IMR-90 (cell line): ENCODE measurements around the gene UGT1A3.

Experiments
- BHLHE40 ChIP-seq: fragments of 150-350 bp; IDR thresholded peaks from 2 replicates; pipeline ENCODE4 v1.6.1; 2016; ENCODE audit warnings: mild to moderate bottlenecking, low read depth, low read length
- CEBPB ChIP-seq: IDR thresholded peaks from 2 replicates; pipeline ENCODE4 v1.6.1; 2012; ENCODE audit warnings: low read depth, low read length, improper control_type of control experiment
- FOS ChIP-seq: fragments of 150-350 bp; IDR thresholded peaks from 2 replicates; pipeline ENCODE4 v1.6.1; 2016; ENCODE audit warnings: low read depth, low read length
- MAFK ChIP-seq: IDR thresholded peaks from 2 replicates; pipeline ENCODE4 v1.6.1; 2012; ENCODE audit warnings: low read depth, low read length, improper control_type of control experiment
- MAZ ChIP-seq: IDR thresholded peaks from 2 replicates; pipeline ENCODE4 v1.6.1; 2012; ENCODE audit warnings: low read depth, mild to moderate bottlenecking, low read length, improper control_type of control experiment, moderate library complexity, borderline replicate concordance
- MXI1 ChIP-seq: IDR thresholded peaks from 2 replicates; pipeline ENCODE4 v1.6.1; 2012; ENCODE audit warnings: low read depth, mild to moderate bottlenecking, low read length, moderate library complexity, borderline replicate concordance
- NFE2L2 ChIP-seq: fragments of 150-350 bp; IDR thresholded peaks from 2 replicates; pipeline ENCODE4 v1.6.1; 2016; ENCODE audit warnings: low read depth, mild to moderate bottlenecking, low read length
- POLR2A ChIP-seq: IDR thresholded peaks from 2 replicates; pipeline ENCODE4 v1.6.1; 2012; ENCODE audit warnings: mild to moderate bottlenecking, low read depth, low read length
- RCOR1 ChIP-seq: IDR thresholded peaks from 2 replicates; pipeline ENCODE4 v1.6.1; 2012; ENCODE audit warnings: mild to moderate bottlenecking, low read length, improper control_type of control experiment; ENCODE audit not compliant: insufficient replicate concordance
- SMC3 ChIP-seq: fragments of 150-350 bp; IDR thresholded peaks from 2 replicates; pipeline ENCODE4 v1.6.1; 2016; ENCODE audit warnings: low read depth, mild to moderate bottlenecking, antibody characterized with exemption, low read length, moderate library complexity
- TF ChIP-seq, protein P1 (sequence below): conservative IDR thresholded peaks from 2 replicates; pipeline ENCODE4 v1.5.1; 2012; ENCODE audit warnings: mild to moderate bottlenecking, low read depth, low read length, improper control_type of control experiment

DNA sequence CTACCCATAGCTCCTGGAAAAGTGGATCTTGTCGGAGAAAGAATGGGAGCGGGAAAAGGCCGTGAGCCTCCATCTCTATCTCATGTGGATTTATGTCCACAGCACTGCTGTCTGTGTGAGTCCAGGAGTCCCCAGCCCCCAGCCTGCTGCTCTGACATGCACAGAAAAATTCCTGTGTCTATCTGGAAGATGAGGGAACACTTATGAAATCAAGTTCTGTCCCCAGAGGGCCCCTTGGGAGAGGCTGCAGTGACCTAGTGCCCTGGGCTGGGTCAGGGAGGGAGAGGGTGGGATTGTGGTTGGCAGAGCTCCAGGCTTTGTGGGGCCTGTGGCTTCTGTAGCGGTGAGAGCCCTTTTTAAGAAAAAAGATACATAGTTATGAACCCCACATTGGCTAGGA, 87.9 kb downstream of the UGT1A3 start:
- TF ChIP-seq MAZ = no peak
- TF ChIP-seq, protein P1, sequence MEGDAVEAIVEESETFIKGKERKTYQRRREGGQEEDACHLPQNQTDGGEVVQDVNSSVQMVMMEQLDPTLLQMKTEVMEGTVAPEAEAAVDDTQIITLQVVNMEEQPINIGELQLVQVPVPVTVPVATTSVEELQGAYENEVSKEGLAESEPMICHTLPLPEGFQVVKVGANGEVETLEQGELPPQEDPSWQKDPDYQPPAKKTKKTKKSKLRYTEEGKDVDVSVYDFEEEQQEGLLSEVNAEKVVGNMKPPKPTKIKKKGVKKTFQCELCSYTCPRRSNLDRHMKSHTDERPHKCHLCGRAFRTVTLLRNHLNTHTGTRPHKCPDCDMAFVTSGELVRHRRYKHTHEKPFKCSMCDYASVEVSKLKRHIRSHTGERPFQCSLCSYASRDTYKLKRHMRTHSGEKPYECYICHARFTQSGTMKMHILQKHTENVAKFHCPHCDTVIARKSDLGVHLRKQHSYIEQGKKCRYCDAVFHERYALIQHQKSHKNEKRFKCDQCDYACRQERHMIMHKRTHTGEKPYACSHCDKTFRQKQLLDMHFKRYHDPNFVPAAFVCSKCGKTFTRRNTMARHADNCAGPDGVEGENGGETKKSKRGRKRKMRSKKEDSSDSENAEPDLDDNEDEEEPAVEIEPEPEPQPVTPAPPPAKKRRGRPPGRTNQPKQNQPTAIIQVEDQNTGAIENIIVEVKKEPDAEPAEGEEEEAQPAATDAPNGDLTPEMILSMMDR = no peak
- TF ChIP-seq NFE2L2 = no peak
- TF ChIP-seq RCOR1 = no peak
- TF ChIP-seq MXI1 = no peak
- no peak for TF ChIP-seq POLR2A
- TF ChIP-seq CEBPB = no peak
- no peak for TF ChIP-seq BHLHE40
- TF ChIP-seq FOS = no peak
- no peak for TF ChIP-seq SMC3
- TF ChIP-seq MAFK = no peak
